AG04450 (cell line): Measurements from ENCODE around the gene PBLD. TPM values are rescaled to one million over a fixed set of nuclear protein-coding genes. Genes with fewer than 3 reads are reported as not detected.

Experiments used
- CTCF ChIA-PET: fragments of 300-600, 350-600 bp; formaldehyde crosslinking; extraction: SDS; loops from one replicate; lab custom pipeline; 2022; ENCODE audit warnings: antibody characterized with exemption, inconsistent platforms; lab: Charles Lee
- POLR2A ChIA-PET: fragments of 350-600 bp; formaldehyde crosslinking; extraction: SDS; loops from one replicate; lab custom pipeline; 2021; ENCODE audit warnings: antibody characterized with exemption, inconsistent platforms; lab: Yijun Ruan, JAX
- DNase-seq: peaks from one replicate; pipeline ENCODE4 v3.0.0-alpha.2; 2011; ENCODE audit warnings: low read depth, low spot score
- H3K27ac ChIP-seq: one replicate; pipeline ENCODE4 v1.5.1; 2012; ENCODE audit warnings: low read depth, low read length, control low read depth
- H3K27me3 ChIP-seq: one replicate; pipeline ENCODE4 v1.6.0; 2012; ENCODE audit warnings: low read length; ENCODE audit not compliant: control insufficient read depth, insufficient read depth
- H3K4me3 ChIP-seq: 2 replicates; pipeline ENCODE4 v1.5.1; 2011; ENCODE audit warnings: mild to moderate bottlenecking, low read depth, low read length, control low read depth
- H3K9me3 ChIP-seq: 2 replicates; pipeline ENCODE4 v1.5.1; 2012; ENCODE audit warnings: low read length; ENCODE audit not compliant: control insufficient read depth, insufficient read depth
- polyA plus RNA-seq: library from polyadenylated mRNA; depleted of rRNA; stranded (reverse); fragments of >200 nt; gene quantifications from 2 replicates; pipeline ENCODE4 v1.2.3, GENCODE V29; 2011
- TF ChIP-seq, protein P1 (sequence below): IDR thresholded peaks from 2 replicates; pipeline ENCODE4 v1.5.1; 2011; ENCODE audit warnings: low read depth, low read length, control low read depth, inconsistent platforms

Gene PBLD
- polyA plus RNA-seq, 1 experiment, result 1.2 TPM

- H3K4me3 ChIP-seq, result no peak overlapping the region
- DNase-seq, result no peak
- peak overlapping the region; percentile 23 for H3K27ac ChIP-seq
- TF ChIP-seq, protein P1, sequence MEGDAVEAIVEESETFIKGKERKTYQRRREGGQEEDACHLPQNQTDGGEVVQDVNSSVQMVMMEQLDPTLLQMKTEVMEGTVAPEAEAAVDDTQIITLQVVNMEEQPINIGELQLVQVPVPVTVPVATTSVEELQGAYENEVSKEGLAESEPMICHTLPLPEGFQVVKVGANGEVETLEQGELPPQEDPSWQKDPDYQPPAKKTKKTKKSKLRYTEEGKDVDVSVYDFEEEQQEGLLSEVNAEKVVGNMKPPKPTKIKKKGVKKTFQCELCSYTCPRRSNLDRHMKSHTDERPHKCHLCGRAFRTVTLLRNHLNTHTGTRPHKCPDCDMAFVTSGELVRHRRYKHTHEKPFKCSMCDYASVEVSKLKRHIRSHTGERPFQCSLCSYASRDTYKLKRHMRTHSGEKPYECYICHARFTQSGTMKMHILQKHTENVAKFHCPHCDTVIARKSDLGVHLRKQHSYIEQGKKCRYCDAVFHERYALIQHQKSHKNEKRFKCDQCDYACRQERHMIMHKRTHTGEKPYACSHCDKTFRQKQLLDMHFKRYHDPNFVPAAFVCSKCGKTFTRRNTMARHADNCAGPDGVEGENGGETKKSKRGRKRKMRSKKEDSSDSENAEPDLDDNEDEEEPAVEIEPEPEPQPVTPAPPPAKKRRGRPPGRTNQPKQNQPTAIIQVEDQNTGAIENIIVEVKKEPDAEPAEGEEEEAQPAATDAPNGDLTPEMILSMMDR, result no peak
- no peaks in the 10 kb centered on the region for H3K9me3 ChIP-seq
- peaks cover 8% of the 10 kb centered on the region for H3K27me3 ChIP-seq
- ChIA-PET CTCF (interaction anchor here (1.4 kb wide), 1 partner anchor 59 kb away, joined by 3 read pairs; no protein-coding TSS in a partner anchor), POLR2A (no interaction called here)
Observed at GRCh38 chr10:68271196-68271882, 61.4 kb downstream of the PBLD start.

GRCh38 chr10:68269562-68270290 is 63.0 kb downstream of the PBLD start:
- Histone ChIP-seq H3K4me3 (no peak overlapping the region), H3K9me3 (peaks cover 7% of the 10 kb centered on the region; the same call in 1 of the 2 replicates), H3K27me3 (peaks cover 10% of the 10 kb centered on the region), H3K27ac (no peak overlapping the region)
- DNase-seq, result no peak
- CTCF ChIA-PET, result no interaction called here
- POLR2A ChIA-PET, result no interaction called here
- TF ChIP-seq, protein P1, result no peak

- Histone ChIP-seq H3K4me3 (no peak overlapping the region), H3K9me3 (peaks cover 7% of the 10 kb centered on the region; the same call in 1 of the 2 replicates), H3K27ac (no peak overlapping the region), H3K27me3 (peaks cover 2% of the 10 kb centered on the region)
- TF ChIP-seq, protein P1, result no peak
- POLR2A ChIA-PET, result no interaction called here
- DNase-seq, result no peak
- CTCF ChIA-PET, result no interaction called here
Observed at GRCh38 chr10:68261132-68261856, 71.4 kb downstream of the PBLD start.

- Histone ChIP-seq H3K4me3 (no peak overlapping the region), H3K27me3 (peaks cover 26% of the 10 kb centered on the region), H3K27ac (no peak overlapping the region), H3K9me3 (no peaks in the 10 kb centered on the region)
- CTCF ChIA-PET, result interaction anchor here (0.9 to 1.2 kb wide), 2 partner anchors 23 to 41 kb away, joined by 3 to 4 read pairs; no protein-coding TSS in a partner anchor
- TF ChIP-seq, protein P1, result no peak
- DNase-seq, result no peak
- POLR2A ChIA-PET, result no interaction called here
Observed at GRCh38 chr10:68253346-68253745, 79.4 kb downstream of the PBLD start.
